HG02642 (cell line): ENCODE measurements around the gene C1orf74.

Experiments
- ATAC-seq: cut with Tn5 transposase; IDR thresholded peaks from one replicate; pipeline ENCODE4 v1.9.1; 2021; ENCODE audit warnings: mild to moderate bottlenecking; ENCODE audit not compliant: unreplicated experiment, poor library complexity

The C1orf74 gene

GRCh38 chr1:209784265-209785169 lies at the start of gene C1orf74:
Gene C1orf74 (minus strand): TSS chr1:209784559. CDS start chr1:209783634, 925 bp downstream.
- peak; percentile 99 for ATAC-seq

DNA sequence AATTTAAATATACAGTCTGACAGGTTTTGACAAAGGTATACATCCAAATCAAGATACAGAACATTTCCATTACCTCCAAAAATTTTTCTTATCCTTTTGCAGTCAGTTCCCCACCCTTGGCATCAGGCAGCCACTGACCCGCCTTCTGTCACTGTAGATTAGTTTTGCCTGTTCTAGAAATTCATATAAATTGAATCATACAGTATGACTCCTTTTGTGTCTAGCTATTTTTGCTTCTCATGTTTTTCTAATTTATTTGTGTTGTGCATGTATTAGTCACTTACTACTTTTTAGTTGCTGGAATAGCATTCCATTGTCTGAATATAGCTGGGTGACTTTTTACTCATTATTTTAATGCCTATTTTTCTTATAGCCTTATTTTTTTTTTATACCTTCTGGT lies 47.3 kb upstream of the C1orf74 start:
- ATAC-seq: no peak

GRCh38 chr1:209830722-209831121 lies 46.4 kb upstream of the C1orf74 start:
- ATAC-seq: no peak

DNA sequence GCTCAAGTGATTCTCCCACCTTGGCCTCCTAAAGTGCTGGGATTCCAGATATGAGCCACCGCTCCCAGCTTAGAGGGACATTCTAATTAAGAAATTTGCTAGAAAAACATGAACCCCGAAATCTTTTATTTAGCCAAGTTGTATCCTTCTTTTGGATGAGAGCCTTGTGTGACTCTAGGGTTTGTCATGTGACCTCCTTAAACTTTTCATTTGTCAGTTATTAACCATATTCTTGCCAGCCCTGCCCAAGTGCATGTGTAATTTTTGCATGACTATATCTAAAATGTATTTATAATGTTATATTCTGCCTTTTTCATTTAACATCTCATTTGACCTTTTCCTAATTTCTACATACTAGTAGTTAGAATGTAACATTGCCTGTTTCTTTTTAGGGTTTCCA lies 45.4 kb upstream of the C1orf74 start:
- no peak for ATAC-seq

- peak; percentile 94 for ATAC-seq
Measured at GRCh38 chr1:209827384-209828262, 43.3 kb upstream of the C1orf74 start, which contains the start of gene UTP25. Gene UTP25 (plus strand): TSS chr1:209827972. CDS start chr1:209828064, 92 bp downstream.

DNA sequence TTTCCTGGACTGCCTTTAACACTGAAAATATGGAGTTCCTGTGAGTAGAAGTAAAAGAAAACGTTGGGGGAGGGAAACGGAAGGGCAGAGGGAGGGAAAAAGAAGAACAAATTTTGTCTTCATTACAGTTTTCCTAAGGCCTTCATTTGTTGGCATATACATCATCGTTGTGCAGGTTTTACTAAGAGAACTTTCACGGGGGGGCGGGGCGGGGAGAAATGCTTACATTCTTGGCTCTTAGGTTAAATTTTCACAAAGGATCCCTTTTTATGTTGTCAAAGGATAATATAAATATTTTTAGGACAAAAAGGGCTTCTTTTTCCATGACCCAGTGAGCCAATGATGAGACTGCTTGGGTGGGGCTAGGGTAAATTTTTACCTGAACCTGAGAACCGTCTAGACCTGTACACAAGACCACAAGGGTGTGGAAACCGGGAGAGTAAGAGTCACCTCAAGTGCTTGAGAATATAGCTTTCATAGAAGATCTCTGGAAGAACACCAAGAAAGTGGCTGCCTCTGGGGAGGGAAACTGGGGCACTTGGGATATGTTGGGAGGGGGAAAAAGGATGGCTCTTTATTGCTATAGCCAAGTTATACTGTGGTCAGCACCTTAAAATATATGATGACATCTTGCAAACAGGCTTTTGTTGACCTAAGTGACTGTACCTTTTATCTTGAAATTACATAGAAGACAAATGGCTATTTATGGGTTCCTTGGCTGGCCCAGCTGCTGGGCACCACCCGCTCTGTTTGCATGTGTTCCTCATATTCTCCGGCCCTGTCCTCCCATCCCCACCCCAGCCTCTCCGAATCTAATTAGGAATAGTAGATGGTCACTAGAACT lies 41.5 kb upstream of the C1orf74 start:
- ATAC-seq: no peak

GRCh38 chr1:209823143-209824041 lies 39.0 kb upstream of the C1orf74 start:
- no peak for ATAC-seq

- ATAC-seq: no peak
Measured at GRCh38 chr1:209822706-209823105, 38.3 kb upstream of the C1orf74 start.

DNA sequence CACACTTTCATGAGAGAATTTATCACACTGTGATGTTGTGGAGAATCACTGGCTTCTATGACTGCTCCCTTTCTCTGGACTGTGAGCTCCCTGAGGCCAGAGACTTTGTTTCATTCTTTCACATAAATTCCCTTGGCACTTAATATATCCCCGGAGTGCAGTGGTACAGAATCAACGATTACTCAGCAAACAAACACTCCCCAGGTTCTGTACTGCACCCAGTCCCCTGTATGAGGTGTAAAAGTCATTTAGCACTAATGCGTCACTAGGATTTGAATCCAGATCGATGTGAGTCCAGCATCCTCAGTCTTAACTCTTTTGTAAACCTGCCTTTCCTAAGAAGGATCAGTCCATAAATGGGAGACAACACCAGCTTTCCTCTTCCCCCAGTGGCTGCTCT lies 36.6 kb upstream of the C1orf74 start:
- no peak for ATAC-seq

- ATAC-seq: no peak
Measured at GRCh38 chr1:209819058-209819457, 34.7 kb upstream of the C1orf74 start.

DNA sequence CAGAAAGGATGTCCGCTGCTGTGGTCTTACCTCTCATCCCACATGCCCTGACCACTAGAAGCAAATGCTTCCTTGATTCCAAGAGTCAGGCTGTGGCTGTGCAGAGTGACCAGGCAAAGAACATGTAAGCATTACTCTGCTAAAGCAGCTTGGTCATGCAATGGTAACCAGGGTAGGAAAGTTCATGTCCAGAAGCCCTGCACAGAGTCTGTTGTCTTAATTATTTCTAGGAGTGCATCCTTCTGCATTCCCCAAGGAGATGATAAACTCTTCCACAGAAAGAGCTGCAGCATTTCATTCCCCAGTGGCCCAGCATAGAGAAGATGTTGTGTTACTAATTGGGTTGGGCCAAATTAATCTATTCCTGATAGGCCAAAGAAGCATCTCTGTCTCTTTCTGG lies 33.3 kb upstream of the C1orf74 start:
- no peak for ATAC-seq

- no peak for ATAC-seq
Measured at GRCh38 chr1:209816923-209817322, 32.6 kb upstream of the C1orf74 start.

DNA sequence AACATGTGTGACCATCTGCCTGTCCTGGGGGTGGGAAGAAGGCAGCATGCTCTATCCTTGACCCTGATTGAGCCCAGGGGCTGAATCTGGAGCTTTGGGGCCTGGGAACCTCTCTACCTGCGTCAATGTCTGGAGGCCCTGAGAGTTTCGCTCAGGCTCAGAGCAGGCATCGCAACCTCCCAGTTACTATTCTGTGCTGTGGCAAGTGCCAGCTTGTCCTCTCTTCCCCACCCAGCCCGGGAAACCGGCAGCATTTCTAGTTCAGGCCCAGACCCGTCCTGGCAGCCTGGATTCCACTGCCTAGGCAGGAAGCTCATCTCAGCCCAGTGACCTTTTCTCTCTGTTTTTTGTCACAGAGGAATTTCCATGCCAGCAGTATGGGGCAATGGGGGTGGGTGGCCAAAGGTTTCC lies 31.6 kb upstream of the C1orf74 start:
- no peak for ATAC-seq

DNA sequence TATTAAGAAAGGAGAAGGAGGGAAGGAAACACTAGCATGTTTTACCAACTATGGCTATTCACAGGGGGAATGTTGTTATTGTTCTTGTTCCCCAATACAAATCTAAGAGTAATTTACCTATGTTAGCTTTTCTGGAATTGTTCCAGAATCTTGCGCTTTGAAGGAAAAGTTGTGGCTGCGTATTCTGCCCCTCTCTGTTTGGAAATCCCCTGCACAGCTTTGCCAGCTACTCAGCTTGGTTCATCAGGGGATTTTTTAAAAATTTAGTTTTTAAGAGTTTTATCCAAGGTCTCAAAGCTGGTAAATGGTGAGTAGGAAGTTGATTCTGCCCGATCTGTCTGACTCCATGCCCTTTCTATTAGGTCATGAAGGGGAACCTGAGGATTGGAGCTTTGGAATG lies 31.1 kb upstream of the C1orf74 start:
- ATAC-seq: no peak

- no peak for ATAC-seq
Measured at GRCh38 chr1:209813902-209814301, 29.5 kb upstream of the C1orf74 start.

GRCh38 chr1:209810783-209811182 lies 26.4 kb upstream of the C1orf74 start:
- ATAC-seq: no peak

GRCh38 chr1:209809611-209810010 lies 25.3 kb upstream of the C1orf74 start:
- ATAC-seq: no peak

- ATAC-seq: no peak
Measured at GRCh38 chr1:209808059-209808581, 23.8 kb upstream of the C1orf74 start.

- ATAC-seq: no peak
Measured at GRCh38 chr1:209807509-209807908, 23.1 kb upstream of the C1orf74 start.
